ENCODE measurements around the gene PLCB1. TPM values are rescaled to one million over a fixed set of nuclear protein-coding genes. Genes with fewer than 3 reads are reported as not detected.
A peak's percentile ranks its signal among the peaks of the same experiment; 100 is the strongest.

Gene PLCB1
- total RNA-seq, 2 experiments from 2014 or later = 1.9 to 2.2 TPM

DNA sequence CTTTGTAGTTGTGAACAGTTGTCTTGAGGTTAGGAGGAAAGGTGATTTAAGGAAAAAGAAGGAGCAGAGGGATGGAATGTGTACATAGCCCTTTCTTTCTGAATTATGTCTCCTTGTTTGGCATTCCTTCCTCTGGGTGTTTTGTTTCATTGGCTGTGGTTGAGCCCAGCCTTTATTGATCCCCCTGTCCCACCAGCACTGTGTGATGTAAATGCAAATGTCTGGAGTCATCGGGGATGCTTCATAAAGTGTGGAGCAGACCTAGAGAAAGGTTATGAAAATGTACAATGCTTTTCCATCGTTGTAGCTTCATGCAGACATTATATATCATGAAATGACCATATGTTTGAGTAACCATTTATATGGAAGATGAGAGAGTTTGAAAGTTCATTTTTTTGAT, 164.5 kb downstream of the PLCB1 start:
- H3K36me3 Mint-ChIP-seq (ENCODE audit: low read depth) = no peaks in the 10 kb centered on the region
- no peaks in the 10 kb centered on the region for H3K27me3 Mint-ChIP-seq
- H3K9me3 Mint-ChIP-seq = no peaks in the 10 kb centered on the region
- H3K27ac Mint-ChIP-seq = no peak overlapping the region
- no peak for DNase-seq
- no peaks in the 10 kb centered on the region for H3K4me1 Mint-ChIP-seq
- CTCF ChIA-PET = interaction anchor here (1.2 kb wide), 1 partner anchor 165 kb away, joined by 3 read pairs; no protein-coding TSS in a partner anchor
- POLR2A ChIA-PET = no interaction called here
- H3K4me3 Mint-ChIP-seq = no peak overlapping the region

DNA sequence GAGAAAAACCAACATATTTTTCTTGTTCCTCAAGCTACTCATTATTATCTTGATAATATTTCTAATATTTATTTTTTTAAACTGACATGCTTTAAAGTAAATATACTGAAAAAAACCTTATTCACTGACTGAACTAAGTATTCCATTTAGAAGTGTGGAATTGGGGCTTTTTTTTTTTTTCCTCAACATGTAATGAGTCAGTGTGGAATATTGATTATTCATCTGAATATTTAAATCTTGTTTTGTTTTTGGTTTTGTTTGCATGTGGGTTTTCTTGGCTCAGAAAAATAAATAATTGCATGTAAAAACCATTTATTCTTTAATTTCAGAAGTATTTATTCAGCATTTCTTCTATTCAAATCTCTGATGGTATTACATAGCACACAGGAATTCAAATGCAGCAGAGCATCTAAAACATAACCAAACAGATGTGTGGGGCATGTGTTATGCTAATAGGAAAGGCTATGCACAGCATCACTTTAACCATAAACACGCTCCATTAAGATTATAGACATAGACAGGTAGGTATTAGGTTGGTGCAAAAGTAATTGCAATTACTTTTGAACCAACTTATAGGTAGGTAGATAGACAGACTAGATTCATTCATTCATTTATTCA, 166.5 kb downstream of the PLCB1 start:
- H3K36me3 Mint-ChIP-seq (ENCODE audit: low read depth) = no peaks in the 10 kb centered on the region
- no peak overlapping the region for H3K4me3 Mint-ChIP-seq
- H3K4me1 Mint-ChIP-seq = no peaks in the 10 kb centered on the region
- CTCF ChIA-PET = no interaction called here
- POLR2A ChIA-PET = no interaction called here
- no peaks in the 10 kb centered on the region for H3K9me3 Mint-ChIP-seq
- H3K27me3 Mint-ChIP-seq = no peaks in the 10 kb centered on the region
- no peak overlapping the region for H3K27ac Mint-ChIP-seq
- no peak for DNase-seq

- CTCF ChIA-PET = interaction anchor here (1.2 kb wide), 1 partner anchor 168 kb away, joined by 3 read pairs; no protein-coding TSS in a partner anchor
- H3K36me3 Mint-ChIP-seq (ENCODE audit: low read depth) = no peaks in the 10 kb centered on the region
- no peaks in the 10 kb centered on the region for H3K27me3 Mint-ChIP-seq
- no peak overlapping the region for H3K4me3 Mint-ChIP-seq
- DNase-seq = no peak
- no peaks in the 10 kb centered on the region for H3K9me3 Mint-ChIP-seq
- no peak overlapping the region for H3K27ac Mint-ChIP-seq
- POLR2A ChIA-PET = no interaction called here
- no peaks in the 10 kb centered on the region for H3K4me1 Mint-ChIP-seq
Measured at GRCh38 chr20:8299921-8300320, 167.9 kb downstream of the PLCB1 start.

- Mint-ChIP-seq H3K27me3 (no peaks in the 10 kb centered on the region), H3K9me3 (no peaks in the 10 kb centered on the region), H3K4me1 (peaks cover 4% of the 10 kb centered on the region), H3K27ac (no peak overlapping the region), H3K4me3 (no peak overlapping the region), H3K36me3 (ENCODE audit: low read depth) (no peaks in the 10 kb centered on the region)
- POLR2A ChIA-PET = no interaction called here
- no peak for DNase-seq
- CTCF ChIA-PET = no interaction called here
Measured at GRCh38 chr20:8301655-8302054, 169.6 kb downstream of the PLCB1 start.

GRCh38 chr20:8303651-8304050, 171.6 kb downstream of the PLCB1 start:
- H3K4me1 Mint-ChIP-seq = peaks cover 4% of the 10 kb centered on the region
- H3K36me3 Mint-ChIP-seq (ENCODE audit: low read depth) = no peaks in the 10 kb centered on the region
- no peak overlapping the region for H3K27ac Mint-ChIP-seq
- no peak overlapping the region for H3K4me3 Mint-ChIP-seq
- no peak for DNase-seq
- POLR2A ChIA-PET = no interaction called here
- no peaks in the 10 kb centered on the region for H3K27me3 Mint-ChIP-seq
- CTCF ChIA-PET = interaction anchor here (1.0 kb wide), 1 partner anchor 419 kb away, joined by 3 read pairs; no protein-coding TSS in a partner anchor
- H3K9me3 Mint-ChIP-seq = no peaks in the 10 kb centered on the region

- Mint-ChIP-seq H3K36me3 (ENCODE audit: low read depth) (no peaks in the 10 kb centered on the region), H3K9me3 (no peaks in the 10 kb centered on the region), H3K27ac (no peak overlapping the region), H3K4me1 (peaks cover 4% of the 10 kb centered on the region), H3K27me3 (no peaks in the 10 kb centered on the region), H3K4me3 (no peak overlapping the region)
- ChIA-PET CTCF (interaction anchor here (1.0 kb wide), 1 partner anchor 418 kb away, joined by 3 read pairs; no protein-coding TSS in a partner anchor), POLR2A (no interaction called here)
- no peak for DNase-seq
Measured at GRCh38 chr20:8304124-8304816, 172.2 kb downstream of the PLCB1 start.

DNA sequence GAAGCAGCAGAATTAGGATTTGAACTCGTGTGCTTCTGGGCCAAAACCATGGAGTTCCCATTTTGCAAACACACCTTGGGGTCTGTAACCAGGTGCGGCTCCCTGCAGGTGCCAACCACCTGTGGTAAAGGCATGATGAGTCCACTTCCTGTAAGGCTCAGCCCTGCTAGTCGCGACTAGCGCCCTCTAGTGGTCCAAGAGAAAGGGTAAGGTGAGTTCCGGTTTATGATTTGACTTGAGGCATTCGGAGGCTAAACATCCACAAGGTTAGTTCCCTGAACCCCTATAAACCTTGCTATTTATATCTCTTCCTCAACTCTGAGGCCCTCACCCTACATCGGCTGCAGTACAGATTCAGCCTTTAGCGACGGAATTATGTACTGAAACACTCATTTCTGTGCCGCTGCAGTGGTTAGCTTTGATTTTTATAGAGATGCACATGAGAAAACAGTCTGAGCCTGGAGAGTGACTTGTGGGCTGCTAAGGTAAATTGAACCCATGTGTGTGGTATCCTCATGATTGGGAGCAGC, 173.4 kb downstream of the PLCB1 start:
- no peak overlapping the region for H3K27ac Mint-ChIP-seq
- H3K9me3 Mint-ChIP-seq = no peaks in the 10 kb centered on the region
- ChIA-PET POLR2A (no interaction called here), CTCF (interaction anchor here (1.6 kb wide), 1 partner anchor 262 kb away, joined by 4 read pairs; no protein-coding TSS in a partner anchor)
- peak; percentile 75 for DNase-seq
- H3K4me3 Mint-ChIP-seq = no peak overlapping the region
- H3K4me1 Mint-ChIP-seq = peaks cover 5% of the 10 kb centered on the region
- H3K36me3 Mint-ChIP-seq (ENCODE audit: low read depth) = no peaks in the 10 kb centered on the region
- no peaks in the 10 kb centered on the region for H3K27me3 Mint-ChIP-seq

- ChIA-PET POLR2A (no interaction called here), CTCF (interaction anchor here (0.6 to 1.6 kb wide), 4 partner anchors 23 to 400 kb away, joined by 3 to 5 read pairs (median 4); partner anchors contain the start of gene PLCB1)
- H3K9me3 Mint-ChIP-seq = no peaks in the 10 kb centered on the region
- no peak overlapping the region for H3K27ac Mint-ChIP-seq
- H3K4me3 Mint-ChIP-seq = no peak overlapping the region
- DNase-seq = no peak
- no peaks in the 10 kb centered on the region for H3K36me3 Mint-ChIP-seq (ENCODE audit: low read depth)
- H3K27me3 Mint-ChIP-seq = no peaks in the 10 kb centered on the region
- H3K4me1 Mint-ChIP-seq = peaks cover 5% of the 10 kb centered on the region
Measured at GRCh38 chr20:8306937-8307336, 174.9 kb downstream of the PLCB1 start.

GRCh38 chr20:8309634-8310033, 177.6 kb downstream of the PLCB1 start:
- no peak for DNase-seq
- H3K27ac Mint-ChIP-seq = no peak overlapping the region
- CTCF ChIA-PET = no interaction called here
- H3K9me3 Mint-ChIP-seq = no peaks in the 10 kb centered on the region
- no peaks in the 10 kb centered on the region for H3K27me3 Mint-ChIP-seq
- peaks cover 5% of the 10 kb centered on the region for H3K4me1 Mint-ChIP-seq
- POLR2A ChIA-PET = no interaction called here
- H3K36me3 Mint-ChIP-seq (ENCODE audit: low read depth) = no peaks in the 10 kb centered on the region
- H3K4me3 Mint-ChIP-seq = no peak overlapping the region

DNA sequence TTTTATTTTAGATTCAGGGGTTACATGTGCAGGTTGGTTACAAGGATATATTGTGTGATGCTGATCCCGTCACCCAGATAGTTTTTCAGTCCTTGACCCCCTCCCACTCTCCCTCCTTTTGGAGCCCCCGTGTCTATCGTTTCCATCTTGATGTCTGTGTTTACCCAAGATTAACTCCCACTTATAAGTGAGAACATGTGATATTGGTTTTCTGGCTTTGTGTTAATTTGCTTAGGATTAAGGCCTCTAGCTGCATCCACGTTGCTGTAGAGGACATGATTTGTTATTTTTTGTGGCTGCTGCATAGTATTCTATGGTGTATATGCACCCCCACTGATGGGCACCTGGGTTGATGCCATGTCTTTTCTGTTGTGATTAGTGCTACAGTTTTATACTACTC, 178.6 kb downstream of the PLCB1 start:
- H3K36me3 Mint-ChIP-seq (ENCODE audit: low read depth) = no peaks in the 10 kb centered on the region
- no peak overlapping the region for H3K27ac Mint-ChIP-seq
- peaks cover 1% of the 10 kb centered on the region for H3K4me1 Mint-ChIP-seq
- ChIA-PET CTCF (no interaction called here), POLR2A (no interaction called here)
- DNase-seq = no peak
- no peak overlapping the region for H3K4me3 Mint-ChIP-seq
- no peaks in the 10 kb centered on the region for H3K27me3 Mint-ChIP-seq
- H3K9me3 Mint-ChIP-seq = no peaks in the 10 kb centered on the region

GRCh38 chr20:8313073-8313472, 181.0 kb downstream of the PLCB1 start:
- DNase-seq = no peak
- H3K4me3 Mint-ChIP-seq = no peak overlapping the region
- ChIA-PET POLR2A (no interaction called here), CTCF (no interaction called here)
- H3K36me3 Mint-ChIP-seq (ENCODE audit: low read depth) = no peaks in the 10 kb centered on the region
- H3K27ac Mint-ChIP-seq = no peak overlapping the region
- peaks cover 1% of the 10 kb centered on the region for H3K4me1 Mint-ChIP-seq
- H3K27me3 Mint-ChIP-seq = no peaks in the 10 kb centered on the region
- H3K9me3 Mint-ChIP-seq = no peaks in the 10 kb centered on the region

DNA sequence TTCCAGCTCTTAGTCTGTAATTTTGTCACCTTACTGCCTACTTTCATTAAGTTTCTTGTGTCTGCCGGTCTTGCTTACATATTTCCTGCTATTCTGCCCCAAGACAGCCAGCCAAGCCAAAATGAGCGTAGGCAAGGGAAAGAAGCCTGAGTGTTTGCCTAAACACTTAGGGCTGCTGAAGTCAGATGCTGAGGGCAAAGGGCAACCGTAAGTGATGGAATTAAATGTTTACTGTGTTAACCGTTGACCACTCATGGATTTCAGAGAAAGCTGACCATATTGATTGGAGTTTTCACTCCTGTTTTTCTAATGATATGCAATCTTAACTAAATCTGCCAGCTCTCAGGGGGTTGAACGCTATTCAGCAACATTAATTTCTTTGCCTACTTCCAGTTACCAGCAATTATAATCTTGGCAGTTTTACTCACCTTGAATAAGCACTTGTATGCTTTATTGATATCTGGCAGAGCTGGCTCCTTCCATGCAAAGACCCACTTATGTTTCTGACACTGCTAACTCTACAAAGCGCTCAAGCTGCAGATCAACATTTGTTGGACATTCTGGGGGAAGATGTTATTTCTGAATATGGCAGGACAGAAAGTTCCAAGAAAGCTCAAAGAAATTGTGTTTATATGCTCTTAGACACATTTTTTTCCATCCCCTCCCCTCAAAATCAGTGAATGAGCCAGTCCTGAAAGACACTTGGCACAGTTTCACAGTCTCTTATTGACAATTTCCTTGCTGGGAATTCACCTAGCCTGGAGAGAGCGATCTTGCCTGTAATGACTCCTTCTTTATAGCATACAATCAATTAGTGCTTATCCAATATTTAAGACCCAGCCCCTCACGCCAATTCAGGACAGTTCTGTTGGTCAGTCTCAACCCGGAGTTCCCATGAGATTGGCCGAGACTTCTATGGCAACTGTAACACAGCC, 183.8 kb downstream of the PLCB1 start:
- CTCF ChIA-PET = interaction anchor here (0.6 kb wide), 1 partner anchor 408 kb away, joined by 3 read pairs; no protein-coding TSS in a partner anchor
- POLR2A ChIA-PET = no interaction called here

GRCh38 chr20:8317448-8317847, 185.4 kb downstream of the PLCB1 start:
- no peak overlapping the region for H3K4me3 Mint-ChIP-seq
- no peaks in the 10 kb centered on the region for H3K27me3 Mint-ChIP-seq
- H3K9me3 Mint-ChIP-seq = no peaks in the 10 kb centered on the region
- H3K27ac Mint-ChIP-seq = no peak overlapping the region
- CTCF ChIA-PET = no interaction called here
- no peaks in the 10 kb centered on the region for H3K36me3 Mint-ChIP-seq (ENCODE audit: low read depth)
- POLR2A ChIA-PET = no interaction called here
- no peaks in the 10 kb centered on the region for H3K4me1 Mint-ChIP-seq
- no peak for DNase-seq

More for the DNA sequence above, 183.8 kb downstream of the PLCB1 start:
- Mint-ChIP-seq H3K4me3 (no peak overlapping the region), H3K27me3 (no peaks in the 10 kb centered on the region), H3K4me1 (no peaks in the 10 kb centered on the region), H3K9me3 (no peaks in the 10 kb centered on the region), H3K27ac (no peak overlapping the region), H3K36me3 (ENCODE audit: low read depth) (no peaks in the 10 kb centered on the region)
- DNase-seq = no peak

Data from activated CD4-positive, alpha-beta memory T cell treated with anti-CD3 and anti-CD28 coated beads, Interleukin-2, amount 10 ng/mL, durations not matched to agents 7 days and 5 days (primary cell).